Mesodermal cell (in vitro differentiated cells): ENCODE data around the gene CLINT1.
A peak's percentile ranks its signal among the peaks of the same experiment; 100 is the strongest.
"Not testable (repeated sequence)": the region's sequence is repeated elsewhere in the genome, so short reads cannot be mapped to it uniquely, and the experiment has no call there.

ENCODE experiments used
- H3K27ac ChIP-seq: 2 replicates; pipeline ENCODE4 v1.7.0; 2013; ENCODE audit warnings: mild to moderate bottlenecking, low read depth, low read length, moderate library complexity; ENCODE audit not compliant: severe bottlenecking
- H3K36me3 ChIP-seq: 2 replicates; pipeline ENCODE4 v1.7.1; 2013; ENCODE audit warnings: mild to moderate bottlenecking, low read length, moderate library complexity; ENCODE audit not compliant: control insufficient read depth, insufficient read depth
- H3K4me1 ChIP-seq: one replicate; pipeline ENCODE4 v1.7.1; 2013; ENCODE audit warnings: mild to moderate bottlenecking, low read length; ENCODE audit not compliant: insufficient read depth, control insufficient read depth, poor library complexity, severe bottlenecking
- H3K4me3 ChIP-seq: 2 replicates; pipeline ENCODE4 v1.7.0; 2013; ENCODE audit warnings: low read length, control low read depth, mild to moderate bottlenecking; ENCODE audit not compliant: insufficient read depth, poor library complexity, severe bottlenecking; ENCODE audit errors: extremely low read depth
- H3K9me3 ChIP-seq: 2 replicates; pipeline ENCODE4 v1.7.1; 2013; ENCODE audit warnings: mild to moderate bottlenecking, low read length, moderate library complexity; ENCODE audit not compliant: control insufficient read depth
- WGBS, 2 experiments: methylation state at CpG; one replicate each; pipeline ENCODE4 v1.1.5; 2013; ENCODE audit warnings: missing lambda C conversion rate in 2 of 2; ENCODE audit not compliant: insufficient coverage in 2 of 2; 5-methylcytosine and 5-hydroxymethylcytosine counted together

Gene CLINT1

DNA sequence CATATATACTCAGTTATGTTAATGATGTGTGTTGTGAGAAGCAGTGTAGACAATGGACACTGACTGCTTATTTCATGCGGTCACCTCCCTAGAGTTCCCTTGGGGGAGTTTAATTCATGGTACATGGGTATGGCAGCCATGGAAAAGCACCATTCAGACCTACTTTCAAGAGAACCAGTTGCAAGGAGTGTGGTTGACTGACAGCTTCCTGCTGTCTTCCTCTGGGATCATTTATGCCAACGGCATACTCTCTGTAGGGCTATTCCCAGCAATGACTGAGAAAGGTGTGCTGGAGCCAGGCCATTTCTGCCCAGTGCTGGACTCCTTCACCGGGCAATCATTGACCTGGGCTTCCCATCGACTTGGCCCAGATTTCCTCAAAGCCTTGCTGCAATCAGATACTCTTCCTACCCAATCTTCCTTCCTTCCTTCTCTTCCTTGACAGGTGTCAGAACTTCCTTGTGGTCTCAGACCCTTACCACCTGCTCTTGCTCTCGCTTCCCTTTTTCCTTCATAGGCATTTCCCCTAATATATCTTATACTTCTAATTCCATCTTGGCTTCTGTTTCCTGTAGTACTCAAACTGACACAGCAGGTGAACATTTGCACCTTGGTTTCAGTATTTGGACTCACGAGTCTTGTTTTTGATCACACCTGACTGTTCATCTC, 3.4 kb upstream of the CLINT1 start:
- no peaks in the 10 kb centered on the region for H3K9me3 ChIP-seq
- no peak overlapping the region for H3K4me3 ChIP-seq
- WGBS, 2 experiments: 93 to 94% methylated on average over 5 to 6 of the region's 6 CpGs
- H3K27ac ChIP-seq: no peak overlapping the region
- H3K36me3 ChIP-seq: no peaks in the 10 kb centered on the region
- peaks cover 4% of the 10 kb centered on the region for H3K4me1 ChIP-seq

GRCh38 chr5:157860898-157861890, 2.2 kb upstream of the CLINT1 start:
- WGBS, 2 experiments: 76 to 83% methylated on average over 5 to 7 of the region's 8 CpGs
- H3K36me3 ChIP-seq: no peaks in the 10 kb centered on the region
- H3K4me3 ChIP-seq: no peak overlapping the region
- no peaks in the 10 kb centered on the region for H3K9me3 ChIP-seq
- H3K4me1 ChIP-seq: peaks cover 2% of the 10 kb centered on the region
- H3K27ac ChIP-seq: no peak overlapping the region

- peak overlapping the region; percentile 95 for H3K4me3 ChIP-seq
- H3K4me1 ChIP-seq: peaks cover 5% of the 10 kb centered on the region
- no peak overlapping the region for H3K27ac ChIP-seq
- H3K9me3 ChIP-seq: no peaks in the 10 kb centered on the region
- H3K36me3 ChIP-seq: peaks cover 8% of the 10 kb centered on the region
- WGBS, 2 experiments: 5 to 31% methylated on average over 4 to 8 of the region's 10 CpGs
These were observed 256 bp upstream of the CLINT1 start for GRCh38 chr5:157859227-157859575.

DNA sequence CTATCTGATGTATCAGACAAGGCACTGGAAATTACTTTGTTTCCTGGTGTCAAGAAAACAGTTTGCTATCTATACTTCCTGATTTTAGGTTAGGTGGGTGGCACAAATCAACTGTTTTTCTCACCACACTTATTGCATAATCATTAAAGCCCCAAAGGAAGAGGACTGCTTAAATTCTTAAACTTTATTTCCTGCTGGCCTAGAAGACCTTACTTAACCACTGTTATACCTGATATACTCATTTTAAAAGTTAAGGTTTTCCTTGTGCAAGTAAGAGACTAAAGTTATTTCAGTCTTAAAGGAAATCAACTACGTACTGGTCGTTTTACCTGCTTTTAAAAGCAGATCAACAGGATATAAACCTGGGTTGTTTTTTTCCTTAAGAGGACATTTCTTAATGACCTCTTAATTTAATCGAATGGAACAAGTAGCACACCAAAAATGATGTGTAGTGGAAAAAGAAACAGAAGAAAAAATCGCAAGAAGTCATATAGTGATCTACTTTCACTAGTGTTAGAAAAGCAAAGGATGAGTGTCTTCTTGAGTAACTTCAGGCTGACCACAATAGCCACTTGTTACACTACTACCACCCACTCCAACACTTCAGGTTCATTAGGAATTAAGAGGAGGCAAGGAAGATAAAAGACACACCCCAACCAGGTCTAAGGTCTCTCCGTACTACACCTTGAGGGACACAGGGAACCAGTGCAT, 974 bp downstream of the CLINT1 start:
- WGBS, 2 experiments: 29 to 60% methylated on average over 1 to 2 of the region's 5 CpGs
- Histone ChIP-seq H3K9me3 (no peaks in the 10 kb centered on the region), H3K36me3 (peaks cover 9% of the 10 kb centered on the region)

DNA sequence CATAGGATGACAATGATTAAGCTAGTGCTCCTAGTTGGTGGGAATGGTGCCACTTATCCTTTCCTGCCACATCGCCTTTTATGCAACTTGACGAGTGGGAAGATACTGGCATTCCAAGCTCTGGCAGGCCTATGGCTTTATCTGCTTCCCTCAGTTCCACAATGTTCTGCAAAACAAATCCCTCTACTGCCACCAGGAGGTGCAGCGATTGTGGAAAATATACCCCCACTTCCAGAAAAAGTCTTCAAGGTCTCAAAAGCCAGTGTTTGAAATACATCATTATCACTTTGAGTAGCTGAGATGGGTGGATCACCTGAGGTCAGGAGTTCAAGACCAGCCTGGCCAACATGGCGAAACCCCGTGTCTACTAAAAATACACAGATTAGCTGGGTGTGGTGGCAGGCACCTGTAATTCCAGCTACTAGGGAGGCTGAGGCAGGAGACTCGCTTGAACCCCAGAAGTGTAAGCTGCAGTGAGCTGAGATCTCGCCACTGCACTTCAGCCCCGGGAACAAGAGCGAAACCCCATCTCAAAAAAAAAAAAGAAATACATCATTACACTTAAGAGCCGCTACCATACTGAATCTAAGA, 3.4 kb downstream of the CLINT1 start:
- H3K4me3 ChIP-seq: no peak overlapping the region
- 69 to 91% methylated on average over 7 to 8 of the region's 10 CpGs for WGBS, 2 experiments
- no peak overlapping the region for H3K27ac ChIP-seq
- no peaks in the 10 kb centered on the region for H3K9me3 ChIP-seq
- H3K36me3 ChIP-seq: peaks cover 9% of the 10 kb centered on the region
- H3K4me1 ChIP-seq: peaks cover 5% of the 10 kb centered on the region

More for the DNA sequence above, 974 bp downstream of the CLINT1 start:
- peaks cover 8% of the 10 kb centered on the region for H3K4me1 ChIP-seq
- H3K27ac ChIP-seq: peak overlapping the region; percentile 94
- peak overlapping the region; percentile 95 for H3K4me3 ChIP-seq

DNA sequence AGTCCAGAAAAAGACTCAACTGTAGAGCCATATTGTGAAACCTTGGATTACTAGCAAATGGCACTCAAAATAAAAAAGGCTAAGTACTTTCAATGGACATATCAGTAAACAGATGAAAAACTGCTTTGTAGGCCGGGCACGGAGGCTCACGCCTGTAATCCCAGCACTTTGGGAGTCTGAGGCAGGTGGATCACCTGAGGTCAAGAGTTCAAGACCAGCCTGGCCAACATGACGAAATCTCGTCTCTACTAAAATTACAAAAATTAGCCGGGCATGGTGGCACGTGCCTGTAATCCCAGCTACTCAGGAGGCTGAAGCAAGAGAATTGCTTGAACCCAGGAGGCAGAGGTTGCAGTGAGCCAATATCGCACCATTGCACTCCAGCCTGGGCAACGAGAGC, 5.6 kb downstream of the CLINT1 start:
- not testable (repeated sequence) for H3K4me3 ChIP-seq, H3K4me1 ChIP-seq, H3K27ac ChIP-seq, H3K9me3 ChIP-seq
- 91 to 99% methylated on average over 7 of the region's 9 CpGs for WGBS, 2 experiments
- H3K36me3 ChIP-seq: peaks cover 17% of the 10 kb centered on the region

DNA sequence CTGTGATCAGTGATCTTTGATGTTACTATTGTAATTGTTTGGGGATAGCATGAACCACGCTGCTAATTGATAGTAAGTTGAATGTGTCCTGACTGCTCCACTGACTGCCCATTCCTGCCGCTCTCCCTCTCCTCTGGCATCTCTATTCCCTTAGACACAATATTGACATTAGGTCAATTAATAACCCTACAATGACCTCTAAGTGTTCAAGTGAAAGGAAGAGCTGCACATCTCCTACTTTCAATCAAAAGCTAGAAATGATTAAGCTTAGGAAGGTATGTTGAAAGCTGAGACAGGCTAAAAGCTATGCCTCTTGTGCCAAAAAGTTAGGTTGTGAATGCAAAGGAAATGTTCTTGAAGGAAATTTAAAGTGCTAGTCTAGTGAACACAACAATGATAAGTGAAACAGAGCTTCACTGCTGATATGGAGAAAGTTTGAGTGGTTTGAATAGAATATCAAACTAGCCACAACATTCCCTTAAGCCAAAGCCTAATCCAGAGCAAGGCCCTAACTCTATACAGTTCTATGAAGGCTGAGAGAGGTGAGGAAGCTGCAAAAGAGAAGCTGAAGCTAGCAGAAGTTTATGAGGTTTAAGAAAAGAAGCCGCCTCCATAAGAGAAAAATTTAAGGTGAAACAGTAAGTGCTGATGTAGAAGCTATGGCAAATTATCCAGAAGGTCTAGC, 12.9 kb downstream of the CLINT1 start:
- no peak overlapping the region for H3K4me3 ChIP-seq
- H3K36me3 ChIP-seq: peaks cover 36% of the 10 kb centered on the region
- no peak overlapping the region for H3K27ac ChIP-seq
- no peaks in the 10 kb centered on the region for H3K4me1 ChIP-seq
- 91 to 100% methylated on average over 1 of the region's 3 CpGs for WGBS, 2 experiments
- H3K9me3 ChIP-seq: peaks cover 11% of the 10 kb centered on the region

DNA sequence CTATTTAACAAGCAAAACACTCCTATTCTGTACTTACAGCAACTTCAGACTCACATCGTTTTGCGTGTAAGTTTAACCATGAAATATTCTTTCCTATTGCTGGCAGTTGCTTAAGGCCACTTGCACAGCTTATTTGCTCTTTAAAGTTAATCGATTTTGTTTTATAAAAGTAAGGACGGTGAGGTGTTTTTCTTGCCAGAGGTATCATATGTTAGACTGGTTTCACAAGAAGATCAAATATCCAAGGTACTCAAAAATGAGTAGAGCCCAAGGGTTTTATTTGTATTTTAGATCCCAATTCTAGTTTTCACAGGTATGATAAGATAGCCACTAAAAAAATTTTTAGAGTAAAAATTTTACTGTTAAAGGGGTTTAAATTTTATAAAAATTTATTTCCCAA, 16.2 kb downstream of the CLINT1 start:
- WGBS, 2 experiments: 89 to 100% methylated on average over 2 to 3 of the region's 4 CpGs
- Histone ChIP-seq H3K9me3 (peaks cover 9% of the 10 kb centered on the region), H3K36me3 (peaks cover 21% of the 10 kb centered on the region), H3K4me3 (no peak overlapping the region), H3K4me1 (no peaks in the 10 kb centered on the region), H3K27ac (no peak overlapping the region)

DNA sequence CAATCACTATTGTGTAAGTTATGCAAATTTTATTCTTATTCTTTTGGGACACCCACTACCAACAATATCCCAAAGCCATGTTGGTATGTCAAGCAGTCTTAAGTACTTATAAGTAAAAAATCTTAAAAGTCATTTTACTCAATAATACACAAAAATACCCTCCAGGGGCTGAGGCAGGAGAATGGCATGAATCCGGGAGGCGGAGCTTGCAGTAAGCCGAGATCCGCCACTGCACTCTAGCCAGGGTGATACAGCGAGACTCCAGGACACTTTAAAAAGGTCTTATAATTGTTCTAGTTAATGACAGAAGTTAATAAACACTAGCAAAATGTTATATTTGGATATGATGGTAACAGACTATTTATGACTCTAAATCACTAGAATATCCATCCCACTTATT, 16.8 kb downstream of the CLINT1 start:
- H3K9me3 ChIP-seq: peaks cover 3% of the 10 kb centered on the region
- H3K4me3 ChIP-seq: no peak overlapping the region
- no peaks in the 10 kb centered on the region for H3K4me1 ChIP-seq
- peaks cover 16% of the 10 kb centered on the region for H3K36me3 ChIP-seq
- H3K27ac ChIP-seq: no peak overlapping the region
- WGBS, 2 experiments: 83 to 89% methylated on average over 2 to 4 of the region's 5 CpGs
